OCI-LY1 (cell line): Measurements from ENCODE around the gene CD3G.
"Not testable (repeated sequence)": the region's sequence is repeated elsewhere in the genome, so short reads cannot be mapped to it uniquely, and the experiment has no call there.

Experiments
- EZH2 ChIP-seq: fragments of 200-600 bp; sonication (generic), shearing (Covaris generic); IDR thresholded peaks from 2 replicates; pipeline ENCODE4 v1.8.0; 2017; ENCODE audit warnings: borderline replicate concordance, mixed run types, mild to moderate bottlenecking, antibody characterized with exemption, low read length, moderate library complexity, mixed read lengths
- TF ChIP-seq, protein P1 (sequence below): fragments of 200-600 bp; sonication (generic), shearing (Covaris generic); IDR thresholded peaks from 2 replicates; pipeline ENCODE4 v1.5.1; 2017; ENCODE audit warnings: mild to moderate bottlenecking, antibody characterized with exemption, low read length, moderate library complexity, mixed read lengths

- TF ChIP-seq EZH2 = not testable (repeated sequence)
- TF ChIP-seq, protein P1, sequence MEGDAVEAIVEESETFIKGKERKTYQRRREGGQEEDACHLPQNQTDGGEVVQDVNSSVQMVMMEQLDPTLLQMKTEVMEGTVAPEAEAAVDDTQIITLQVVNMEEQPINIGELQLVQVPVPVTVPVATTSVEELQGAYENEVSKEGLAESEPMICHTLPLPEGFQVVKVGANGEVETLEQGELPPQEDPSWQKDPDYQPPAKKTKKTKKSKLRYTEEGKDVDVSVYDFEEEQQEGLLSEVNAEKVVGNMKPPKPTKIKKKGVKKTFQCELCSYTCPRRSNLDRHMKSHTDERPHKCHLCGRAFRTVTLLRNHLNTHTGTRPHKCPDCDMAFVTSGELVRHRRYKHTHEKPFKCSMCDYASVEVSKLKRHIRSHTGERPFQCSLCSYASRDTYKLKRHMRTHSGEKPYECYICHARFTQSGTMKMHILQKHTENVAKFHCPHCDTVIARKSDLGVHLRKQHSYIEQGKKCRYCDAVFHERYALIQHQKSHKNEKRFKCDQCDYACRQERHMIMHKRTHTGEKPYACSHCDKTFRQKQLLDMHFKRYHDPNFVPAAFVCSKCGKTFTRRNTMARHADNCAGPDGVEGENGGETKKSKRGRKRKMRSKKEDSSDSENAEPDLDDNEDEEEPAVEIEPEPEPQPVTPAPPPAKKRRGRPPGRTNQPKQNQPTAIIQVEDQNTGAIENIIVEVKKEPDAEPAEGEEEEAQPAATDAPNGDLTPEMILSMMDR = not testable (repeated sequence)
Measured at GRCh38 chr11:118308995-118309528, 35.1 kb upstream of the CD3G start.
